Esophagus muscularis mucosa (tissue), 3 donors: Measurements from ENCODE around the gene PDZRN3.

Source experiments
- CTCF ChIP-seq, 3 experiments: fragments of 200-600 bp in 2 of 3; fragments of 450-650 bp in 1 of 3; sonication (generic) in 2 of 3; IDR thresholded peaks; one replicate each; pipeline ENCODE4 v1.5.1; 2017 to 2019; ENCODE audit warnings: antibody characterized with exemption in 3 of 3, mild to moderate bottlenecking in 2 of 3, moderate library complexity in 1 of 3
- POLR2A ChIP-seq: fragments of 450-650 bp; IDR thresholded peaks from one replicate; pipeline ENCODE4 v1.6.1; 2017; ENCODE audit warnings: antibody characterized with exemption, moderate library complexity, mild to moderate bottlenecking, low read depth

- no peak for TF ChIP-seq POLR2A
- no peak for TF ChIP-seq CTCF (IDR thresholded peaks at IDR 0.05)
Observed at GRCh38 chr3:73576999-73577461, 47.7 kb downstream of the PDZRN3 start.
